ENCODE results near the gene APOM. TPM values are rescaled to one million over a fixed set of nuclear protein-coding genes. Genes with fewer than 3 reads are reported as not detected.

The APOM gene
- 3.8 TPM for total RNA-seq

DNA sequence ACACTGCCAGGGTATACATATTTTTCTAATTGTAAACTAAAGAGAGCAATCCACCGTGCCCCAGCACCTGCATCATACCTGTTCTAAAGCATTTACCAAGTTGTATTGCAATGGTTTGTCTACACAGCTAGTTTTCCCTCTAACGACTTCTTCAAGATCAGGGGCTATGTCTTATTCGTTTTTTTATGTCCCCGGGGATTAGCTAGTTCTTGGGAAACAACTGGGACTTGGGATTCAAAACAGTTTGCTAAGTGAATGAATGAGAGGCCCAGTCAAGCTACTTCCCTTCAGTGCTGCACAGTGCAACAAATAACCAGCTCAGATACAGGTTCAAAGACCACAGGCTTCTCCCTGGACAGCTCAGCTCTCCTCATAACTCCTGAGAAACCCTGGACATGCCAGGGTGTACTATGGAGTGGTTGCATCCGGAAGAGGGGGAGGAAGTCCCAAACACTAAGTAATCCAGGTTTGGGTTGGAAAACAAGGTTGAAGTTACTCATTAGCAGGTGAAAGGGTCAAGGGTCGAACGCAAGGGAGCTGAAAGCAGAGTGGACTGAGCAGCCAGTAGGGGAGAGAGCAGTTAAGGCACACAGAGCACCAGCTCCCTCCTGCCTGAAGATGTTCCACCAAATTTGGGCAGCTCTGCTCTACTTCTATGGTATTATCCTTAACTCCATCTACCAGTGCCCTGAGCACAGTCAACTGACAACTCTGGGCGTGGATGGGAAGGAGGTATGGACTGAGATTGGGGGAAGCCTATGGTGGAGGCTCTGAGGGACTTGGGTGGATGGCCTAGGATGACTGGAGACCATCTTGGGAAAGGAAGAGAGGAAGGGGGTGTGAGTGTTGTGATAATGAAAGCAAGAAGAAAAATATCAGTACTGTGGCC is at the start of gene APOM:
Gene APOM (plus strand): TSS at position 546 of the 889 bp plus-strand sequence. CDS start 73 bp downstream, at position 619.
- no peak for DNase-seq (ENCODE audit: low read depth in 2 of 3, low spot score in 2 of 3)

GRCh38 chr6:31607317-31607716 is 48.4 kb upstream of the APOM start:
- no peak for DNase-seq (ENCODE audit: low read depth in 2 of 3, low spot score in 2 of 3)

DNA sequence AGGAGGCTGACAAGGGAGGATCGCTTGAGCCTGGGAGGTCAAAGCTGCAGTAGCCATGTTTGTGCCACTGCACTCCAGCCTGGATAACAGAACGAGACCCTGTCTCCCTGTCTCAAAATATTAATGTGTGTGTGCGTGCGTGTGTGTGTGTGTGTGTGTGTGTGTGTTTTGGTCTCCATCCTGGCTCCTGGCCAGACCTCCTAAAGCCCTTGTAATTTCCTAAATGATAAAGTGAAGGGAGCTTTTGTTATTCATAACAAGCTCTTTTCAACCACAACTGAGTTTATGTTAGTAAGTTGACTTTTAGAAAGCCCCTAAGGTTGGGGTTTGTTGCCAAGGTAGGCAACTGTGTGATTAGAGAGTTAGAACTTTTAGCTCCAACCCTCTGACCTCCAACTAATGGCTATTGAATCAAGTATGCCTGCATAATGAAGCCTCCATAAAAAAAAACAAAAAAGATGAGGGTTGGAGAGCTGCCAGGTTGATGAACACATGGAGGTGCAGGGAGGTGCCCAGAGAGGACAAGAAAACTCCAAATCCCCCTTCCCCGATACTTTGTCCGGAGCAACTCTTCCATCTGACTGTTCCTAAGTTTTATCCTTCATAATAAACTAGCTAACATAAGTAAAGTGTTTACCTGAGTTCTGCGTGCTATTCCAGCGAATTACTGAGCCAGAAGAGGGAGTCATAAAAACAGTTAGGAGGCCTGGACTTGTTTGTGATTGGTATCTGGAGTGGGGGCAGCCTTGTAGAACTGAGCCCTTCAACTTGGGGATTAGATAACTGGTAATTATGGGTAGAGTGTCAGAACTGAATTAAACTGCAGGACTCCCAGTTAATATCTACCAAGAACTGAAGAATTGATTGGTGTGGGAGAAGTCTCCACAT is 45.9 kb upstream of the APOM start:
- DNase-seq (ENCODE audit: low read depth in 2 of 3, low spot score in 2 of 3), result peak in 1 of 3 donors; percentile 66

- no peak for DNase-seq (ENCODE audit: low read depth in 2 of 3, low spot score in 2 of 3)
Observed at GRCh38 chr6:31610968-31611367, 44.7 kb upstream of the APOM start.

- no peak for DNase-seq (ENCODE audit: low read depth in 2 of 3, low spot score in 2 of 3)
Observed at GRCh38 chr6:31614075-31614619, 41.5 kb upstream of the APOM start.

GRCh38 chr6:31614684-31615578 is 40.8 kb upstream of the APOM start, which contains the start of gene AIF1:
Gene AIF1, plus strand, starts transcription at chr6:31615234. Its CDS starts 96 bp downstream, at chr6:31615330.
- DNase-seq (ENCODE audit: low read depth in 2 of 3, low spot score in 2 of 3), result peak in 1 of 3 donors; percentile 44

GRCh38 chr6:31615748-31616147 is 39.9 kb upstream of the APOM start:
- DNase-seq (ENCODE audit: low read depth in 2 of 3, low spot score in 2 of 3), result peak in 2 of 3 donors; percentile 70 to 91

DNA sequence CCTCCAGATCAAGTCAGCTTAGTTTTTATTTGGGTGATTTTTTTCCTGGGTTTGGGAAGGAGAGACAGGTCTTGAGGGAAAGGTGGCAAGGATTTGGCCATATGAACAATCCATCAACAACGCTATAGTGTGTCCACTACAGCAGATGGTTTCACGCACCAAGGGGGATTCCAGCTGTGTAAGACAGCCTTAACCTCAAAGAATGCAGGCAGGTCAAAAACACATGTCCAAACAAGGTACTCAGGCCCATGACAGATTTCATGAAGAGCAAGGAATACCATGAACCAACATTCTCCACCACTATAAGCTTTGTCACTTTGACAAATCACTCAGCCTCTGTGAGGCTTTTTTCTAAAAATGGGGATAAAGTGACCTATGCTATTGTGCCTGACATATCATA is 38.7 kb upstream of the APOM start:
- no peak for DNase-seq (ENCODE audit: low read depth in 2 of 3, low spot score in 2 of 3)

DNA sequence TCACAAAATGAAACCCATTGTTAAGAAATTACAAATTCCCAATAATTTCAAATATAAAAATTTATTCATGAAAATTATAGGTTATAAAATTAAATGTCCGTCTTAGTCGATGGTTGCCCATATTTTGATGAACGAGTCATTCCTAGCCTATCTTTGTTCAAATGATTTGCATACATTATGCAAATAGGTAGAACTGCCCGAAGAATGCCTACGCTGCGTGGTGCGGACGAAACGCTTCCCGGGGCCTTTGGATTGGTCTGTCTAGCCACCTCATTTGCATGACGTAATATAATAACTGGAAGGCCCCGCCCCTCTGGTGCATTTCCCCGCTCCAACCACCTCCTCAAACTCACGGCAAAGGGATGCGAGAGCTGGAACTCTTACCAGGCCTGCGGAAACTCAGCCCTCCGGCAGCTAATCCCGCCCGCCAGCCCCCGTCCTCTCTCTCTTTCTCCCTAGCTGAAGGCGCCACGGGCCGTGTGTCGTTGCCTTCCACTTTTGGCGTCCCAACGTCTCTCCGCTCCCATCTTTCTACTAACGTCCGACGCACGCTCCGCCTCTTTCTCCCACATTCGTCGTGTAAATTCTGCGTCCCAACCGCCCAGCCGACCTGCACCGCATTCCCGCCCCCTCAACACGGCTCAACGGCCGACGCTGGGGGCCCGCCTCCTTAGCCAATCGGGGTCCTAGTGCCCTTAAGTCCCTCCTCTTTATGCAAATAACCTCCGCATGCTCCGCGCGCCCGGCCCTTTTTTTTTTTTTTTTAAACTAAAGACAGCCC is 35.7 kb upstream of the APOM start:
- DNase-seq (ENCODE audit: low read depth in 2 of 3, low spot score in 2 of 3), result peak; percentile 95 to 100 (median 99)

GRCh38 chr6:31620586-31621319 is 34.9 kb upstream of the APOM start, which contains the start of gene PRRC2A:
Gene PRRC2A, plus strand, starts transcription at chr6:31620715. Its CDS starts 2,075 bp downstream, at chr6:31622790.
- peak in 2 of 3 donors; percentile 78 to 90 for DNase-seq (ENCODE audit: low read depth in 2 of 3, low spot score in 2 of 3)

- DNase-seq (ENCODE audit: low read depth in 2 of 3, low spot score in 2 of 3), result no peak
Observed at GRCh38 chr6:31621320-31621939, 34.3 kb upstream of the APOM start.

DNA sequence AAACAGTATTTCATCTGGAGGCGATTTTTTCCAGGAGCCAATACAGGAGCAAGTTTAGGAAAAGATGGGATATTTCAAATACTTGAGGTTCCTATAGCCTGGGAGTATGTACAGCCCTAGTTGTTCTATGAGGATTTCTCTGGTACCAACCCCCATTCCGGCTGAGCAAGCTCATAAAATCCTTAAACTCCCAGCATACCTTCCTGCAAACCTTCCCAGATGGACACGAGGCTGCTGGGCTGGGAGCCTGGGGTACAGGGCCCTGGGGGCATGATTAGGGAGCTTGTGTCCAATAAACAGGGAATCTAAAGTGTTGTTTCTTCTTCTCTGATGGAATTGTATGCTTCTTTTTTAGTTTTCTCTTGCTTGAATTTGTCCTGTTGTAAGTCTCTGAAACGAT is 33.7 kb upstream of the APOM start:
- no peak for DNase-seq (ENCODE audit: low read depth in 2 of 3, low spot score in 2 of 3)

- no peak for DNase-seq (ENCODE audit: low read depth in 2 of 3, low spot score in 2 of 3)
Observed at GRCh38 chr6:31622684-31623091, 33.0 kb upstream of the APOM start.

DNA sequence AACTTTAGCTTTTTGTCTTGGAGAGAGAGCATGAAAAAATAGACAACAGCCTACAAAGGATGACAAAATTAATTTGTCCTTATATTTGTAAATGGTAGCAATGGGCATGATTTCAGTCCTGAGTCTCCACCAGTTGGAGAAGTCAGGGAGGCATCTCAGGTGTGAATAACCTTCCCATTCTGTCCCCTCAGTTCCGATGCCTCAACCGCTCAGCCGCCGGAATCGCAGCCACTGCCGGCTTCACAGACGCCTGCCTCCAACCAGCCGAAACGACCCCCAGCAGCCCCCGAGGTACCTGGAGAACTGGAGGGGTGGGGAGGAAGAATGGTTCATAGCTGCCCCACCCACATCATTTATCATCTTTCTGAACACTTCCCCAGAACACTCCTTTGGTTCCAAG is 31.6 kb upstream of the APOM start:
- DNase-seq (ENCODE audit: low read depth in 2 of 3, low spot score in 2 of 3), result no peak

DNA sequence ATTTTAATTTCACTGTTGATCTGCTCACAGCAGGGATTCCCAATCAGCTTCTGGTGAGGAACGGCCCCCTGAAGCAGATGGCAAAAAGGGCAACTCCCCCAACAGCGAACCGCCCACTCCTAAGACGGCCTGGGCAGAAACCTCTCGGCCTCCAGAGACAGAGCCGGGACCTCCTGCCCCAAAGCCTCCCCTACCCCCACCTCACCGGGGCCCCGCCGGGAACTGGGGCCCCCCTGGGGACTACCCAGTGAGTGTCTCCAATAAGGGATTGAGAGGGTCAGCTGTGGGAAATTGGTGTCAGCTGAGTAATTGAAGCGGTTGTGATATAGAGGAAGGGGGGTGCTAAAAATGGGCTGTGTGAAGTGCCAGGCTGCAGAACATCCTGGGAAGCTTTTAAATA is 28.7 kb upstream of the APOM start:
- no peak for DNase-seq (ENCODE audit: low read depth in 2 of 3, low spot score in 2 of 3)

GRCh38 chr6:31627690-31628287 is 27.9 kb upstream of the APOM start:
- no peak for DNase-seq (ENCODE audit: low read depth in 2 of 3, low spot score in 2 of 3)

DNA sequence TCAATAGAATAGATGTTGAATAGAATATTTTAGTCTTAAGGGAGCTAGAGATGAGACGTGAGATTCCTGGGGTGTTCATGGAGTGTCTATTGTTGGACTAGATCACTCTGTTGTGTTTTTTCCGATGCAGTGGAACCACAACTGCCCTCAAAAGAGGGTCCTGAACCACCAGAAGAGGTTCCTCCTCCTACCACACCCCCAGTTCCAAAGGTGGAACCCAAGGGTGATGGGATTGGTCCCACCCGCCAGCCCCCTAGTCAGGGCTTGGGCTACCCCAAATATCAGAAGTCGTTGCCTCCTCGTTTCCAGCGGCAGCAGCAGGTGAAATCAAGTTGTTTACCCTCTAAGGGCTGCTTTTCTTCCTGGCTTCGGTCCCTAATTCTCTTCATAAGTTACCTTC is 26.7 kb upstream of the APOM start:
- DNase-seq (ENCODE audit: low read depth in 2 of 3, low spot score in 2 of 3), result no peak
